A673 (cell line): ENCODE measurements around the gene FCRL4. TPM values are rescaled to one million over a fixed set of nuclear protein-coding genes. Genes with fewer than 3 reads are reported as not detected.

ENCODE experiments used
- BruUV-seq: library from RNA; stranded (reverse); fragments of 400-500 nt; replicated peaks from 2 replicates; lab custom pipeline; 2021; lab: Mats Ljungman, UMichigan
- CTCF ChIA-PET: fragments of 300-600 bp; sonication (Branson Sonifier 250); formaldehyde crosslinking; loops from one replicate; lab custom pipeline; 2022; ENCODE audit warnings: antibody characterized with exemption; lab: Charles Lee
- POLR2A ChIA-PET: fragments of 300-600 bp; sonication (Branson Sonifier 250); formaldehyde crosslinking; loops from one replicate; lab custom pipeline; 2022; ENCODE audit warnings: antibody characterized with exemption; ENCODE audit not compliant: low non-redundant PET; lab: Charles Lee
- DNase-seq: peaks from one replicate; pipeline ENCODE4 v3.0.0-alpha.2; 2015; ENCODE audit warnings: low spot score
- H3K27ac ChIP-seq: fragments of 200-600 bp; sonication (generic); 2 replicates; pipeline ENCODE4 v1.5.1; 2016; ENCODE audit warnings: mixed run types, low read depth, mild to moderate bottlenecking, mixed read lengths, antibody characterized with exemption, low read length; ENCODE audit not compliant: poor library complexity, severe bottlenecking
- H3K27me3 ChIP-seq: fragments of 200-600 bp; sonication (generic); replicated peaks from 2 replicates; pipeline ENCODE4 v1.6.1; 2017; ENCODE audit warnings: mixed run types, low read depth, mild to moderate bottlenecking, mixed read lengths, antibody characterized with exemption, low read length; ENCODE audit not compliant: insufficient read depth, poor library complexity
- H3K36me3 ChIP-seq: fragments of 200-600 bp; sonication (generic); 2 replicates; pipeline ENCODE4 v1.6.1; 2016; ENCODE audit warnings: mixed run types, mild to moderate bottlenecking, mixed read lengths, antibody characterized with exemption, low read length; ENCODE audit not compliant: insufficient read depth, poor library complexity, severe bottlenecking
- H3K4me1 ChIP-seq: fragments of 200-600 bp; sonication (generic); 2 replicates; pipeline ENCODE4 v1.6.1; 2017; ENCODE audit warnings: mixed run types, mild to moderate bottlenecking, mixed read lengths, antibody characterized with exemption, low read length; ENCODE audit not compliant: insufficient read depth, poor library complexity, severe bottlenecking
- H3K4me3 ChIP-seq: fragments of 200-600 bp; sonication (generic); 2 replicates; pipeline ENCODE4 v1.5.1; 2016; ENCODE audit warnings: low read depth, mixed run types, mild to moderate bottlenecking, mixed read lengths, low read length; ENCODE audit not compliant: poor library complexity, severe bottlenecking
- H3K9me3 ChIP-seq: fragments of 200-600 bp; sonication (generic); 2 replicates; pipeline ENCODE4 v1.6.1; 2016; ENCODE audit warnings: mixed run types, low read depth, mild to moderate bottlenecking, mixed read lengths, antibody characterized with exemption, low read length; ENCODE audit not compliant: poor library complexity, severe bottlenecking
- CTCF ChIP-seq: fragments of 300-800, 200-600 bp; sonication (generic); conservative IDR thresholded peaks from 2 replicates; pipeline ENCODE4 v1.5.1; 2017; ENCODE audit warnings: low read depth, mild to moderate bottlenecking, antibody characterized with exemption, low read length, moderate library complexity, mixed read lengths
- EZH2 ChIP-seq: fragments of 200-600 bp; sonication (generic); IDR thresholded peaks from 2 replicates; pipeline ENCODE4 v1.6.1; 2017; ENCODE audit warnings: borderline replicate concordance, low read depth, mild to moderate bottlenecking, mixed read lengths, antibody characterized with exemption, low read length; ENCODE audit not compliant: poor library complexity, severe bottlenecking
- intact Hi-C: fragments of 100-400 bp; cut with micrococcal nuclease; formaldehyde crosslinking; loops from one replicate; pipeline ENCODE4 v1.10.0; 2022; ENCODE audit not compliant: unreplicated experiment
- total RNA-seq: library from RNA; stranded (reverse); gene quantifications from 2 replicates; pipeline ENCODE4 v1.2.3, GENCODE V29; 2021

FCRL4 gene
- total RNA-seq, 1 experiment from 2014 or later, result not detected

GRCh38 chr1:157624471-157624870 is 26.6 kb upstream of the FCRL4 start:
- POLR2A ChIA-PET, result no interaction called here
- no TSS peak for BruUV-seq
- no peak for TF ChIP-seq EZH2
- TF ChIP-seq CTCF, result no peak

GRCh38 chr1:157622471-157622870 is 24.6 kb upstream of the FCRL4 start:
- CTCF ChIA-PET, result no interaction called here
- intact Hi-C loops, result no loop called here
- no peak overlapping the region for H3K4me3 ChIP-seq

More at GRCh38 chr1:157624471-157624870, 26.6 kb upstream of the FCRL4 start:
- Histone ChIP-seq H3K4me1 (peaks cover 9% of the 10 kb centered on the region), H3K27me3 (peaks cover 28% of the 10 kb centered on the region), H3K27ac (no peak overlapping the region), H3K36me3 (no peaks in the 10 kb centered on the region), H3K4me3 (no peak overlapping the region), H3K9me3 (no peaks in the 10 kb centered on the region)
- CTCF ChIA-PET, result no interaction called here
- DNase-seq, result no peak
- intact Hi-C loops, result no loop called here

GRCh38 chr1:157618190-157618589 is 20.3 kb upstream of the FCRL4 start:
- POLR2A ChIA-PET, result no interaction called here
- BruUV-seq, result no TSS peak
- intact Hi-C loops, result no loop called here

More at GRCh38 chr1:157622471-157622870, 24.6 kb upstream of the FCRL4 start:
- no peak overlapping the region for H3K27ac ChIP-seq
- TF ChIP-seq EZH2 (no peak), CTCF (no peak)
- DNase-seq, result no peak
- no peaks in the 10 kb centered on the region for H3K36me3 ChIP-seq
- POLR2A ChIA-PET, result no interaction called here
- no TSS peak for BruUV-seq
- peaks cover 9% of the 10 kb centered on the region for H3K27me3 ChIP-seq
- H3K4me1 ChIP-seq, result peaks cover 10% of the 10 kb centered on the region
- no peaks in the 10 kb centered on the region for H3K9me3 ChIP-seq

More at GRCh38 chr1:157618190-157618589, 20.3 kb upstream of the FCRL4 start:
- H3K9me3 ChIP-seq, result no peaks in the 10 kb centered on the region
- H3K27ac ChIP-seq, result no peak overlapping the region
- H3K4me1 ChIP-seq, result peaks cover 13% of the 10 kb centered on the region
- H3K4me3 ChIP-seq, result no peak overlapping the region
- TF ChIP-seq EZH2 (no peak), CTCF (no peak)
- H3K27me3 ChIP-seq, result no peaks in the 10 kb centered on the region
- no peaks in the 10 kb centered on the region for H3K36me3 ChIP-seq
- CTCF ChIA-PET, result no interaction called here
- no peak for DNase-seq
